ENCODE results near the gene SLC4A1AP. TPM values are rescaled to one million over a fixed set of nuclear protein-coding genes. Genes with fewer than 3 reads are reported as not detected.
"Not testable (repeated sequence)": the region's sequence is repeated elsewhere in the genome, so short reads cannot be mapped to it uniquely, and the experiment has no call there.

SLC4A1AP gene
- polyA plus RNA-seq, 1 experiment = 8.8 TPM

DNA sequence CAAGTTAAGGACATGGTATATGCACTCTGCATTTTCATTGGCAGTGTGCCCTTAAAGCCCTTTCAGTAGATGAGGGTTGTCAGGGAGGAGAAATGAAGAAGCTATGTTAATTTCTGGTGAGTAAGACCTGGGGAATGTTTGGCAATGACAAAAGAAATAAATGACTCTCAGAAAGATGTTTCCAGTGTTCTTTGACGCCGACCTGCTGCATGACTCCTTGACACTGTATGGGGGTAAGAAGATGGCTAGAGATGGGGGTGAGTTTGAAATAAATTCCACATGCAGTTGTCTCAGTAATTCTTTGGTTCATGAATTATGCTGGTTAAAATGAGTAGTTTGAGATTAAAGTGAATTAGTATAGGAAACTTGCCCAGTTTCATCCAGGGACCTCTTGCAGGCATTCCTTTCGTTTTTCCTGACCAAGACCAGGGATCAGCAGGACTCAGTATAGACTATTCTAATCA, 40.7 kb upstream of the SLC4A1AP start:
- CTCF ChIA-PET = interaction anchor here (0.6 to 1.4 kb wide), 4 partner anchors 9 to 85 kb away, joined by 3 to 5 read pairs (median 4); no protein-coding TSS in a partner anchor
- Histone ChIP-seq H3K4me3 (ENCODE audit: low read depth, low read length) (no peak overlapping the region), H3K36me3 (ENCODE audit: control insufficient read depth, insufficient read depth, low read length) (peaks cover 4% of the 10 kb centered on the region; the same call in 1 of the 2 replicates), H3K27me3 (ENCODE audit: control insufficient read depth, insufficient read depth, low read length) (no peaks in the 10 kb centered on the region)
- TF ChIP-seq, protein P1, sequence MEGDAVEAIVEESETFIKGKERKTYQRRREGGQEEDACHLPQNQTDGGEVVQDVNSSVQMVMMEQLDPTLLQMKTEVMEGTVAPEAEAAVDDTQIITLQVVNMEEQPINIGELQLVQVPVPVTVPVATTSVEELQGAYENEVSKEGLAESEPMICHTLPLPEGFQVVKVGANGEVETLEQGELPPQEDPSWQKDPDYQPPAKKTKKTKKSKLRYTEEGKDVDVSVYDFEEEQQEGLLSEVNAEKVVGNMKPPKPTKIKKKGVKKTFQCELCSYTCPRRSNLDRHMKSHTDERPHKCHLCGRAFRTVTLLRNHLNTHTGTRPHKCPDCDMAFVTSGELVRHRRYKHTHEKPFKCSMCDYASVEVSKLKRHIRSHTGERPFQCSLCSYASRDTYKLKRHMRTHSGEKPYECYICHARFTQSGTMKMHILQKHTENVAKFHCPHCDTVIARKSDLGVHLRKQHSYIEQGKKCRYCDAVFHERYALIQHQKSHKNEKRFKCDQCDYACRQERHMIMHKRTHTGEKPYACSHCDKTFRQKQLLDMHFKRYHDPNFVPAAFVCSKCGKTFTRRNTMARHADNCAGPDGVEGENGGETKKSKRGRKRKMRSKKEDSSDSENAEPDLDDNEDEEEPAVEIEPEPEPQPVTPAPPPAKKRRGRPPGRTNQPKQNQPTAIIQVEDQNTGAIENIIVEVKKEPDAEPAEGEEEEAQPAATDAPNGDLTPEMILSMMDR (IDR thresholded peaks at IDR 0.05; ENCODE audit: insufficient read depth, low read depth, low read length) = no peak
- DNase-seq (ENCODE audit: low read depth) = peak; percentile 24
- POLR2A ChIA-PET = interaction anchor here (0.6 kb wide), 1 partner anchor 801 kb away, joined by 3 read pairs; no protein-coding TSS in a partner anchor

DNA sequence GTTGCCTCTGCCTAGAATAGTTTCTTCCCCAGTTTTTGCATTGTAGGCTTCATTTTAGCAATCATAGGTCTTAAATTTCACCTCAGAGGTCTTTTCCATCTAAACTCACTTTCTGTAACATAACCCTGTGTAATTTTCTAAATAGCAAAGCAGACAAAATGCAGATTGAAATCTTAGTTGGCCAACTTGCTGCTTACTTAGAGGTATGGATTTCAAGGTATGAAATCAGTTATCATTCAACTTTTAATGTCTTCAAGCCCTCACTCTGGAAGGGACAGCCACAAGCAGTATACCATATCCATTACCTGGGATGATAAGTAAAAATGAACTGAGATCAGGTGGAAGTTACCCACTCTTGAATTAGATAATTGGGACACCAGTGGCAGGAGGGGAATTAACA, 38.7 kb upstream of the SLC4A1AP start:
- CTCF ChIA-PET = no interaction called here
- H3K4me3 ChIP-seq (ENCODE audit: low read depth, low read length) = no peak overlapping the region
- H3K27me3 ChIP-seq (ENCODE audit: control insufficient read depth, insufficient read depth, low read length) = no peaks in the 10 kb centered on the region
- POLR2A ChIA-PET = no interaction called here
- peaks cover 4% of the 10 kb centered on the region; the same call in 1 of the 2 replicates for H3K36me3 ChIP-seq (ENCODE audit: control insufficient read depth, insufficient read depth, low read length)
- DNase-seq (ENCODE audit: low read depth) = no peak
- TF ChIP-seq, protein P1 (IDR thresholded peaks at IDR 0.05; ENCODE audit: insufficient read depth, low read depth, low read length) = no peak

DNA sequence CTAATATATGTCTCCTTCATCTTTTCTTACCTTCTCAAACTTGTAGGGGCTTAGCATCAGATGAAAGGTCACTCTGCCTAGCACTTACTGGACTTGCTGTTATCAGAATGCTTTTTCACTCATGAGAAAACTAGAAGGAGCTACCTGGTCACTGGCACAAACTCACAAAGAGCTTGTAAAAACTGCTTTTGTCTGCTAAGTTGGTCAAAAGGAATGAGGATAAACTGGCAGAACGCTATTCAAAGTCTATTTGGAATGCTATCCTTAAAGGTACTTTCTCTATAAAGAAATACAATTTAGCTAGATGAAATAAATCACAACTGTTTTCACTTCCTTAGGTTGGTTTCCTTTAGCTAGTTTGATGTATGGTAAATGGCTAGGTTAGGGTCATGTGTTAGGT, 37.4 kb upstream of the SLC4A1AP start:
- DNase-seq (ENCODE audit: low read depth); H3K36me3 ChIP-seq (ENCODE audit: control insufficient read depth, insufficient read depth, low read length); H3K27me3 ChIP-seq (ENCODE audit: control insufficient read depth, insufficient read depth, low read length); CTCF ChIA-PET; POLR2A ChIA-PET; H3K4me3 ChIP-seq (ENCODE audit: low read depth, low read length): not testable (repeated sequence)

DNA sequence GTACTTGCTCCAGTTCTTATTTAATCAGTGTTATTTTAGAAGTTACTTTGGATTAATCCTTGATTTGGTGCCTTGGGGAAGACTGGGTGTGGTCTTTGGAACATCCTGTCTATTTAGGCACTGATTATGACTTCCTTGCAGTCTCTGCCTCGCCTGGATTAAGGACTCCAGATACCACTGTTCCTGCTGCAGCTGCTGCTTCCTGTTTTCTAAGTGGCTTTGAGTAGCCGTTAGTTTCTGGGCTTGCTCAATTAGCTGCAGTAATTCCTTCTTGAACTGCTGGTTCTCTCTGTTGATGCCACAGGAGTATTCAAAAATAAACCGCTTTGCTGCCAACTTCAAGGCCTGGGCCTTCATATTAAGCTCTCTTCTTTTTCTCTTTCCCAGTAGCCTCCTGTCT, 36.8 kb upstream of the SLC4A1AP start:
- DNase-seq (ENCODE audit: low read depth); H3K4me3 ChIP-seq (ENCODE audit: low read depth, low read length); POLR2A ChIA-PET; CTCF ChIA-PET; H3K36me3 ChIP-seq (ENCODE audit: control insufficient read depth, insufficient read depth, low read length); H3K27me3 ChIP-seq (ENCODE audit: control insufficient read depth, insufficient read depth, low read length): not testable (repeated sequence)

DNA sequence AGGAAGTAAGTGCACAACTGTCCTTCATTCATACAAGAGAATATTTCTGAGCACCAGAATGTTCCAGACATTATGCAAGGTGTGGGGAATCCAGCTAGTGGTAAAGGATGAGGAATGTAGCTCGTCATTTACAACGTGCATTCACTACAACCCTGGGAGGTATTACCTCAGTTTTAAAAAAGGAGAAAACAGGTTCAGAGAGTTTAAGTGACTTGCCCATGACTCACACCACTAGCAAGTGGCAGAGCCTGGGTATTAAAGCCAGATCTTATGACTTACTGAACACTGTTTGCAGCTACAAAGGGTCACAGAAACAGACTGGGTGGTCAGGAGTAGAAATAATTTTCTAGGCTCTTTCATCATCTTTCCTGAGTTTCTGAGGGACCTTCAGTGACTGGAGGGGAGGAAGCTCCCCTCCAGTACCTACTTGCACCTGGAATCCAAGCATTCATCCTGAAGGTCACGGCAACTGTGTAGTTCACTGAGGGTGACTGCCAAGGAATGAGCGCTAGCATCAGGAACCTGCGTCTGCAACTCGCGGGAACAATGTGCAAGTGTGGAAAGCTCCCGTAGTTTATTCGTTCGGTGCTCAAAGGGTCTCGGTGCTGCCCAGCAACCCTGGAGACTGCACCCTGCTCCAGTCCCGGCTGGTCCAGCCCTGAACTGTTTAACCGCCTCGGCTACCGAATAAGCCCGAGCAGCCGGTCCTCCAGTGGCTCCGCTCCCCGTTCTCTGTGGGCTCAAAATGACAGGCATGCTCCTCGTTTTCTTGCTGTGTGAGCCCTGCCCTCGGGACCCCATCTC, 35.5 kb upstream of the SLC4A1AP start:
- CTCF ChIA-PET = interaction anchor here (0.8 to 1.2 kb wide), 3 partner anchors 12 to 134 kb away, joined by 3 read pairs; no protein-coding TSS in a partner anchor
- POLR2A ChIA-PET = interaction anchor here (0.6 to 0.7 kb wide), 2 partner anchors 248 to 258 kb away, joined by 3 read pairs; no protein-coding TSS in a partner anchor
- TF ChIP-seq, protein P1 (IDR thresholded peaks at IDR 0.05; ENCODE audit: insufficient read depth, low read depth, low read length) = no peak
- peak; percentile 63 for DNase-seq (ENCODE audit: low read depth)
- peak overlapping the region; percentile 69 for H3K4me3 ChIP-seq (ENCODE audit: low read depth, low read length)
- no peaks in the 10 kb centered on the region for H3K27me3 ChIP-seq (ENCODE audit: control insufficient read depth, insufficient read depth, low read length)
- H3K36me3 ChIP-seq (ENCODE audit: control insufficient read depth, insufficient read depth, low read length) = no peaks in the 10 kb centered on the region

Data from BJ (cell line).